Activated naive CD8-positive, alpha-beta T cell treated with anti-CD3 and anti-CD28 coated beads, Interleukin-2, amount 50 U/mL, for 16 hours (primary cell): Measurements from ENCODE around the gene FADS2.

ENCODE experiments used
- DNase-seq: peaks from one replicate; pipeline ENCODE4 v3.0.0-alpha.2; 2020; ENCODE audit warnings: low read depth, low spot score

The FADS2 gene

DNA sequence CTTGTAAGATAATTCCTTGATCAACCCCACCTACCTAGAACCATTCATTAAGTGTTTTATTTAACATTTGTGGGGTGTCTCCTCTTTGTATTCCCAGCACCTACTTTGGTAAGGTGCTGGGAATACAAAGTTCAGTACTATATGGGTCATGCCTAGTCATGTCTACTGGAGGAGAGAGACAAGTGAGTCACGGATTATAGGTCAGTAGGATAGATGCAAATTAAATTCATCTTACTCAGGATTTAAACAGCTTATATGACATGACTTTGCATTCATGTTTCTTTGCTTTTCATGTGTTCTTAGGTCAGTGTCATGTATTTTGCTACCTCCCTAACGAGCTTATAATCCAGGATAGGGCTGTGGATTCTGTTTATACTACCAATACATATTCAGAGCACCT, 7.9 kb upstream of the FADS2 start:
- DNase-seq = no peak

- DNase-seq = no peak
Measured at GRCh38 chr11:61826930-61827570, 1.1 kb upstream of the FADS2 start.

DNA sequence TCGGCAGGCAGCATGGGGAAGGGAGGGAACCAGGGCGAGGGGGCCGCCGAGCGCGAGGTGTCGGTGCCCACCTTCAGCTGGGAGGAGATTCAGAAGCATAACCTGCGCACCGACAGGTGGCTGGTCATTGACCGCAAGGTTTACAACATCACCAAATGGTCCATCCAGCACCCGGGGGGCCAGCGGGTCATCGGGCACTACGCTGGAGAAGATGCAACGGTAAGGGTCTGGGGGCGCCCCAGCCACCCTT, 204 bp downstream of the FADS2 start:
- DNase-seq = no peak

GRCh38 chr11:61828629-61829407, 718 bp downstream of the FADS2 start:
- DNase-seq = no peak

DNA sequence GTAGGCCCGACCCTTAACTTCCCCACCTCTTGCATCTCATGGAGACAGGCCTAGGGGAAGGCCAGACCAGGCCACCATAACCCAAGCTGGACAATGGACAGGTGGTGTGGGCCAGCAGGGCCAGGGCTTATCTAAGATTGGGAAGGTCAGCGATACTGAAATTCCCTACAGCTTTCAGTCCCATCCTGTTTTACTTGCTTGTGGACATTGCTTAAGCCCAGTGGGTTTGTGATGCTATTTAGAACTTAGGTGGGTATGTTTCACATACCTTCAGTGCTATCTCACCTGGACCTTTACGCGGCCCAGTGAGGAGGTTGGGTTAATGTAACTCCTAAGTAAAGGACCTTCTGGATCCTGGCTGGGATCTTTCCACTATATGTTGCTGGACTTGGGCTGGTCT, 1.7 kb downstream of the FADS2 start:
- no peak for DNase-seq

DNA sequence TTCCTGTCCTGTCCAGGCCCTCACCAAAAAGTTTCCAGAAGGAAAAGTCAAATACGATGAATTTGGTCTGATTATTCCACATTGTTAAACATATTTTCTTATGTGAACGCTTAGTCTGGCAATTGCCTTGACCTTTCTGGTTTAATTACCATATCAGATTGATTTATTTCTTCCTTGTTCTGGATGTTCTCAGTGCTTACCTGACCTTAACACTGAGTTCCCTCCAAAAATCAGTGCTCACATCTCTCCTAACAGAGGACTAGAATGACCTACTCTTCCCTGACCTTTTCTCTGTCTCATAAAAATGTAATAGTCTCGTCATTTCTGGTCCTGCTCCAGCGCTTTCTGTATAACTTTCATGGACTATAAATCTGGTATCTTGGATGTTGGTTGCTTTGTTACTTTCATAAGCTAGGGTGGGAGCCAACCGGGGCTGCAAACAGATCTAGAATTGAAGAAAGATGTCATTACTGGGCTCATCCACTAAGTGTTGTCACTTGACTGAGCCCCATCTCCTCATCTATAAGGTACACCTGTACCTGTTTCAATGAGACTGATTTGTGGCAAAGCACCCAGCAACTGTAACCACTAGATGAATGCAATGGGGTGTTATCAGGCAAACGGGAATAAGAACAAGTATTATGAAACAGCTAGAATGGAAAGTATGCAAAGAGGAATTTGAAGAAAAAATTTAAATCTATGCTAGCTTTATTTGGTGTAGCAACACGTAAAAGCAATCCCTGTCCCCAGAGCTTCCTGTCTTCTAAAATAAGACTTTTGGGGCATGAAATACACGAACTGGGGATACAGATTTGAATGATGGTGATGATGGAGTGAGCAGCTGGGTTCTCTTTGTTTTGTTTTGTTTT, 2.4 kb downstream of the FADS2 start:
- no peak for DNase-seq

GRCh38 chr11:61832207-61832606, 4.1 kb downstream of the FADS2 start:
- DNase-seq = no peak

- no peak for DNase-seq
Measured at GRCh38 chr11:61832754-61833153, 4.7 kb downstream of the FADS2 start.

- DNase-seq = no peak
Measured at GRCh38 chr11:61833471-61833870, 5.4 kb downstream of the FADS2 start.

- DNase-seq = no peak
Measured at GRCh38 chr11:61833926-61834277, 5.8 kb downstream of the FADS2 start.

DNA sequence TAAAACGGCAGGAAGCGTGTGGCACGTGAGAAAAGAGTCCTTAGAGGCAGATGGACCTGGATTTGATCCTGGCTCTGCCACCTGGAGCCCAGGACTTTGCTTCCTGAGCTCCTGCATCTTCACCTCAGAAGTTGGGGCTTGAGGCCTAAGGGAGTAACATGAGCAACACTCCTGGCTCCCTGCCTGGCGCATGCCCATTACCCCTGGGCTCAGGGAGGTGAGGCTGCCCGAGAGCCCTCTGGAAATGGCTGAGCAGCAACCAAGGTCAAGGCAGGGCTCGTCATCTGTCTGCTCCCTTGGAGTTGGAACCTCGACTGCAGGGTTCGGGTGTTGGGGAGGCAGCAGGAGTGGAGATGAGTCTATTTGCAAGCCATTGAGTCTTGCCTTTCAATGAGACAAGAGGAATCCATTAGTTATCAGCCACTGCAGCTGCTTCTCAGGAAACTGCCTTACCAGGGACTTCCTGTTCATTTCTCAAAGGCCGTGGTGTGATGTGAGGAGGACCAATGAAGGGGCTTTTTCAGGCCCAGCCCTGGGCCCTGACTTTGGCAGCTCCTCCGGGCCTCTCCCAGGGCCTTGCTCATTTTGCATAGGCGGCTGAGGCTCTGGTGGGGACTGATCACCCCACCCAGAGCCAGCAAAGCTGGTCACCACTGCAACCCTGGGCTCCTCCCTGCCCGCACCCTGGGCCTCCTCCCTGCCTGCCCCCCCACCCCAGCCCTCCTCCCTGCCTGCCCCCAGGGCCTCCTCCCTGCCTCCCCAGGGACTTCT, 6.4 kb downstream of the FADS2 start:
- no peak for DNase-seq

DNA sequence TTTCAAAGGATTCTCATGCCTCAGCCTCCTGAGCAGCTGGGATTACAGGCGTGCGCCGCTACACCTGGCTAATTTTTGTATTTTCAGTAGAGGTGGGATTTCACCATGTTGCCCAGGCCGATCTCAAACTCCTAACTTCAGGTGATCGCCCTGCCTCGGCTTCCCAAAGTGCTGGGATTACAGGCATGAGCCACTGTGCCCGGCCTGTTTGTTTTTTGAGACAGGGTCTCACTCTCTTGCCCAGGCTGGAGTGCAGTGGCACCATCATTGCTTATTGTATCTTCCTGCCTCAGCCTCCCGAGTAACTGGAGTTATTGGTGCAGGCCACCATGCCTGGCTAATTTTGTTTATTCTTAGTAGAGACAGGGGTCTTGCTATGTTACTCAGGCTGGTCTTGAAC, 8.1 kb downstream of the FADS2 start:
- DNase-seq = no peak

DNA sequence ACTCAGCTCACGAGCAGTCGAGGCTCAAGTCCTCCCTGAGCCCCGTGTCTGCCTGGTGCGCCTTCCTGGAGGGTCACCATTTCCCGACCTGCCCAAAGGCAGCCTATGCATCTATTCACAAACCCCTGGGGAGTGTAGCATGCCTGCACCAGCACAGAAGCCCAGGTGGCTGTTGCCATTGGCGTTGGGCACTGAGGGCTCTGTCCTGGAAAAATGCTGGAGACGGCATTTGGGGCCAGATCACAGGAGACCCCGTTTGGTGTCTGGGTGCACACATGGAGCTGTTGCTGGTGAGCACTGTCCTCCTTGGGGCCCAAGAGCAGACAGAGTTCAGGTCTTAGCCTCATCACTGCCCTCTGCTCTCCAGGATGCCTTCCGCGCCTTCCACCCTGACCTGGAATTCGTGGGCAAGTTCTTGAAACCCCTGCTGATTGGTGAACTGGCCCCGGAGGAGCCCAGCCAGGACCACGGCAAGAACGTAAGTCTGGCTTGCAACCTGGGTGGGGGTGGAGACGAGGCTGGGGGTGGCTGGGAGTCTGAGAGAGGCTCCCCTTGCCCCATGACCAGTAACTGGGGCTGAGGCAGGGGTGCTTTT, 9.4 kb downstream of the FADS2 start:
- no peak for DNase-seq

DNA sequence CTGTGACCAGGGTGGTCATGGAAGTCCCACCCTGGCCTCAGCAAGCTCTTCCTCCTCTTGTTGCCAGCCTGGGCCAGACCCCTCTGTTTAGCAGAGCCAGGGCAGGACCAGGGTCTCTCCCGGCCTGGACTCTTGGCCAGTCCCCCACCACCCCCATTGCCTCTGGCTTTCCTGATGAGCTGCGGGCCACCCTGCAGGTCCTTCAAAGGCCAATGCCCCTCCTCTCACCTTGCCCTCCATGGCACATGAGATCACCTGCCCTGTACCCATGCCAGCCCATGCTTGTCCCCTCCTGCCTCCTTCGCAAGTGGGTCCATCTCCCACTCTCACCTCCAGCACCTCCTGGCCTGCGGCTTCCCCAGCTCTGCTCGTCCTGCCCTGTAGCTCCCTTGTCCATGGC, 10.4 kb downstream of the FADS2 start:
- DNase-seq = no peak

DNA sequence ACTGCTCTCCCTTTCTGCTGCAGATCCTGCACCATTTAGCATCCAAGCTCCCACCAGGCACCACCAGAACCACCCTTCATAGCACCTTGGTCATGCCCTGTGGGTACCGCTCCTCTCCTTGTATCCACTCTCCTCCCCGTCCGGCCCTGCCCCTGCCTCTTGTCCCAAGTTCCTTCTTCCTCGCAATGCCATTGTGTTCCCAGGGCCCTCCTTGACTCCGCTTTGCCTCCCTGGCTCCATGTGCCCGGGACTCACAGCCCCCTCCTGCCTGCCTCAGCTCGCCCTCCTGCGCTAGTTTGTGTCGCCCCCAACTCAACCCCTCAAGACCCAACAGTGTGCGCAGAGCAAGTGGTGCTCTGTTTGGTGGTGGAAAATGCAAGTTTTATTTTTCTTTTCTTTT, 10.8 kb downstream of the FADS2 start:
- DNase-seq = no peak

GRCh38 chr11:61839742-61840141, 11.6 kb downstream of the FADS2 start:
- no peak for DNase-seq

DNA sequence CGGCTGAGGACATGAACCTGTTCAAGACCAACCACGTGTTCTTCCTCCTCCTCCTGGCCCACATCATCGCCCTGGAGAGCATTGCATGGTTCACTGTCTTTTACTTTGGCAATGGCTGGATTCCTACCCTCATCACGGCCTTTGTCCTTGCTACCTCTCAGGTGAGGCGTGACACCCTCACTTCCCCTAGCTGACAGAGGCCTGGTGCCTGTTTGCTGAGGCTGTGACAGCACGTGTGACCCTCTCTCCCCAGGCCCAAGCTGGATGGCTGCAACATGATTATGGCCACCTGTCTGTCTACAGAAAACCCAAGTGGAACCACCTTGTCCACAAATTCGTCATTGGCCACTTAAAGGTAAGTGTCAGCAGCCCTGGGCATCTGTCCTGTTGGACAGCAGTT, 12.3 kb downstream of the FADS2 start:
- DNase-seq = no peak

- no peak for DNase-seq
Measured at GRCh38 chr11:61841636-61842527, 13.8 kb downstream of the FADS2 start.

DNA sequence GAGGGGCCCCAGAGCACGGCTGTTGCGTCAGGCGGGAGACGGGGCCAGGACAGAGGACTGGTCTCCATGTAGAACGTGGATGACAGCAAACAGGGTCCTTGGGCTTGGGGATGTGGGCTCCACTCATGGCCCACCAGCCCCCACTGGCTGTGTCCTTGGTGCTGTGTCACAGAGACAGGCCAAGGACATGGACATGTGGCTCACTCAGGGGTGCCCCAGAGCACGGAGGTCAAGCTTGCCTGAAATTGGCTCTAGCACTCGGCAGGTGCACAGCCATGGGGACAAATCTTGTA, 14.4 kb downstream of the FADS2 start:
- DNase-seq = no peak

GRCh38 chr11:61844909-61845565, 16.9 kb downstream of the FADS2 start:
- DNase-seq = no peak
